Activated naive CD4-positive, alpha-beta T cell treated with anti-CD3 and anti-CD28 coated beads for 36 hours (primary cell): ENCODE measurements around the gene CKAP5. TPM values are rescaled to one million over a fixed set of nuclear protein-coding genes. Genes with fewer than 3 reads are reported as not detected.

Source experiments
- CTCF ChIA-PET: fragments of 350-600 bp; sonication (Branson Sonifier 250); formaldehyde crosslinking; loops from one replicate; lab custom pipeline; 2021; ENCODE audit warnings: antibody characterized with exemption; lab: Charles Lee
- DNase-seq: peaks from one replicate; pipeline ENCODE4 v3.0.0-alpha.2; 2020
- H3K27ac Mint-ChIP-seq: one replicate; pipeline ENCODE4 v1.8.0; 2021; ENCODE audit warnings: mild to moderate bottlenecking, mixed read lengths
- H3K27me3 Mint-ChIP-seq: one replicate; pipeline ENCODE4 v1.8.0; 2021; ENCODE audit warnings: low read depth, mixed read lengths
- H3K36me3 Mint-ChIP-seq: one replicate; pipeline ENCODE4 v1.8.0; 2021; ENCODE audit warnings: low read depth, mixed read lengths
- H3K4me1 Mint-ChIP-seq: one replicate; pipeline ENCODE4 v1.8.0; 2021; ENCODE audit warnings: low read depth, mixed read lengths
- H3K4me3 Mint-ChIP-seq: one replicate; pipeline ENCODE4 v1.8.0; 2021; ENCODE audit warnings: mild to moderate bottlenecking, moderate library complexity, mixed read lengths
- H3K9me3 Mint-ChIP-seq: one replicate; pipeline ENCODE4 v1.8.0; 2021; ENCODE audit warnings: mixed read lengths
- intact Hi-C: fragments of 100-400 bp; cut with micrococcal nuclease; formaldehyde crosslinking; loops from one replicate; pipeline ENCODE4 v1.15.1; 2023
- total RNA-seq, 2 experiments: library from RNA; stranded (reverse); gene quantifications; one replicate each; pipeline ENCODE4 v1.2.3, GENCODE V29; 2021

The CKAP5 gene
- total RNA-seq, 2 experiments from 2014 or later, result 205 to 216 TPM

DNA sequence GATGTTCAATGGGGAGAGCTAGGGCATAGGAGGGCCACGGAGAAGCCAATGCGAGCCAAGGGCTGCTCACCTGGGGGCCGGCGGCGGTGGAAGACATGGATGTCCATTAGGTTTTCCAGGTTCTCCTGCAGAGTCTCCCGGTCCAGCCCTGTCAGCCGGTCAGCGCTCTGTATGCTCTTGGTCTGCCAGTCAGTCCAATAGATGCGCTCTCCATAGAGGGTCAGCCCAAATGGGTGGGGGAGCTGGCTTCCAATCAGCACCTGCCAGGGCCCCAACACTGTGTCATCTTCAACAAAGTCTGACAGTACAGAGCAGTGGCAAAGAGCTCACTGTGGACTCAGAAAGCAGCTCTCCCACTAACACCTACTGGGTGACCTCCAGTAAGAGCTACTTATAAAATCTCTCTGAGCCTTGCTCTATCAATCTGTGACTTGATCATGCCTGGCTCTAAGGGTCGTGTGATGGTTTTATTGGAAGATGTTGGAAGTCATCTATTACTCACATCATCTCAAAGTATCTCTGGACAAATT, 33.0 kb upstream of the CKAP5 start:
- Mint-ChIP-seq H3K27me3 (no peaks in the 10 kb centered on the region), H3K4me1 (no peaks in the 10 kb centered on the region), H3K36me3 (no peaks in the 10 kb centered on the region), H3K9me3 (no peaks in the 10 kb centered on the region), H3K27ac (no peak overlapping the region), H3K4me3 (no peak overlapping the region)
- intact Hi-C loops, result no loop called here
- CTCF ChIA-PET, result interaction anchor here (1.8 kb wide), 1 partner anchor 274 kb away, joined by 4 read pairs; no protein-coding TSS in a partner anchor
- no peak for DNase-seq

DNA sequence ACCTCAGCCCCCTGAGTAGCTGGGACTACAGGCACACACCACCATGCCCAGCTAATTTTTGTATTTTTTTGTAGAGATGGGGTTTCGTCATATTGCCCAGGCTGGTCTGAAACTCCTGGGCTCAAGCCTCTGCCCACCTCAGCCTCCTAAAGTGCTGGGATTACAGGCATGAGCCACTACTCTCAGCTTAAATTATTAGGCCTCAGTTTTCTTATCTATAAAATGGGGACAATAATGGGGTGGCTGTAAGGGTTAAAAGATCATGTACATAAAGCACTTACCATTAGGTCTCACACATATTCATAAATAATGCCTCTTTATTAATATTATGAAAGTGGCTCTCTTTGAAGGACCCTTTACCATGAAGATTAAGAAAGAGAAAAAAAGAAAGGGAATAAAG, 31.5 kb upstream of the CKAP5 start:
- H3K9me3 Mint-ChIP-seq, result no peaks in the 10 kb centered on the region
- no peak overlapping the region for H3K27ac Mint-ChIP-seq
- no peak overlapping the region for H3K4me3 Mint-ChIP-seq
- intact Hi-C loops, result no loop called here
- peaks cover 2% of the 10 kb centered on the region for H3K27me3 Mint-ChIP-seq
- DNase-seq, result no peak
- no peaks in the 10 kb centered on the region for H3K4me1 Mint-ChIP-seq
- CTCF ChIA-PET, result interaction anchor here (1.4 kb wide), 1 partner anchor 275 kb away, joined by 4 read pairs; no protein-coding TSS in a partner anchor
- no peaks in the 10 kb centered on the region for H3K36me3 Mint-ChIP-seq

GRCh38 chr11:46876471-46876870, 30.4 kb upstream of the CKAP5 start:
- CTCF ChIA-PET, result interaction anchor here (1.2 to 1.4 kb wide), 2 partner anchors 276 to 277 kb away, joined by 4 to 5 read pairs; no protein-coding TSS in a partner anchor
- H3K4me3 Mint-ChIP-seq, result no peak overlapping the region
- H3K27me3 Mint-ChIP-seq, result peaks cover 2% of the 10 kb centered on the region

DNA sequence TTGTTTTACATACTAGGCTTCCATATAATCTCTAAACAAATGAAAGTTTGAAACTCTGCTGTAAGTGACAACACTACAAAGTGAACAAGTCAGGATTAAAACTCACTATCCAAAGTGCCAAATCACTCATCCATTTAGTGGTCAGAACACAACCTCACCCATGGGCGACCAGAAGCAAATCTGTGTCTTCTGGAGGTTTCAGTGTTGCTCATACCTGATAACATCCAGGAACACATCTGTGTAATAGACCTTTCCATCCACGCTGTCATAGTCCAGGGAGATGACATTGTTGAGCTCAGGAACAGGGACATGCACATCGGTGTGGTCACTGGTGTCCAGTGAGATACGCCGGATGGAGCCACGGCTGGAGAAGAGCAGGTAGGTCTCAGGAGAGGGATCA, 28.5 kb upstream of the CKAP5 start:
- H3K4me3 Mint-ChIP-seq, result no peak overlapping the region
- no peaks in the 10 kb centered on the region for H3K9me3 Mint-ChIP-seq
- no peak overlapping the region for H3K27ac Mint-ChIP-seq
- DNase-seq, result no peak
- intact Hi-C loops, result no loop called here
- no peaks in the 10 kb centered on the region for H3K36me3 Mint-ChIP-seq
- CTCF ChIA-PET, result no interaction called here
- peaks cover 2% of the 10 kb centered on the region for H3K27me3 Mint-ChIP-seq
- no peaks in the 10 kb centered on the region for H3K4me1 Mint-ChIP-seq

More at GRCh38 chr11:46876471-46876870, 30.4 kb upstream of the CKAP5 start:
- intact Hi-C loops, result no loop called here
- no peak for DNase-seq
- Mint-ChIP-seq H3K36me3 (no peaks in the 10 kb centered on the region), H3K4me1 (no peaks in the 10 kb centered on the region), H3K27ac (no peak overlapping the region), H3K9me3 (no peaks in the 10 kb centered on the region)

- no peaks in the 10 kb centered on the region for H3K9me3 Mint-ChIP-seq
- CTCF ChIA-PET, result no interaction called here
Measured at GRCh38 chr11:46868912-46869311, 22.8 kb upstream of the CKAP5 start.

GRCh38 chr11:46865340-46865739, 19.3 kb upstream of the CKAP5 start:
- CTCF ChIA-PET, result no interaction called here
- H3K27me3 Mint-ChIP-seq, result no peaks in the 10 kb centered on the region
- intact Hi-C loops, result no loop called here
- no peak overlapping the region for H3K4me3 Mint-ChIP-seq
- no peak for DNase-seq
- H3K36me3 Mint-ChIP-seq, result no peaks in the 10 kb centered on the region
- H3K4me1 Mint-ChIP-seq, result no peaks in the 10 kb centered on the region
- H3K27ac Mint-ChIP-seq, result no peak overlapping the region
- no peaks in the 10 kb centered on the region for H3K9me3 Mint-ChIP-seq

More at GRCh38 chr11:46868912-46869311, 22.8 kb upstream of the CKAP5 start:
- Mint-ChIP-seq H3K27me3 (peaks cover 2% of the 10 kb centered on the region), H3K4me3 (no peak overlapping the region), H3K36me3 (no peaks in the 10 kb centered on the region), H3K4me1 (no peaks in the 10 kb centered on the region), H3K27ac (no peak overlapping the region)
- no peak for DNase-seq
- intact Hi-C loops, result no loop called here

GRCh38 chr11:46860218-46860617, 14.1 kb upstream of the CKAP5 start:
- DNase-seq, result no peak
- Mint-ChIP-seq H3K36me3 (no peaks in the 10 kb centered on the region), H3K27ac (no peak overlapping the region), H3K4me3 (no peak overlapping the region), H3K9me3 (no peaks in the 10 kb centered on the region), H3K4me1 (no peaks in the 10 kb centered on the region), H3K27me3 (no peaks in the 10 kb centered on the region)
- intact Hi-C loops, result no loop called here
- CTCF ChIA-PET, result no interaction called here

- no peak overlapping the region for H3K4me3 Mint-ChIP-seq
- CTCF ChIA-PET, result no interaction called here
- intact Hi-C loops, result no loop called here
- no peaks in the 10 kb centered on the region for H3K4me1 Mint-ChIP-seq
- H3K27ac Mint-ChIP-seq, result no peak overlapping the region
- H3K27me3 Mint-ChIP-seq, result no peaks in the 10 kb centered on the region
- H3K9me3 Mint-ChIP-seq, result no peaks in the 10 kb centered on the region
- H3K36me3 Mint-ChIP-seq, result no peaks in the 10 kb centered on the region
- DNase-seq, result no peak
Measured at GRCh38 chr11:46858920-46859546, 13.0 kb upstream of the CKAP5 start.

GRCh38 chr11:46857666-46858065, 11.6 kb upstream of the CKAP5 start:
- no peaks in the 10 kb centered on the region for H3K36me3 Mint-ChIP-seq
- H3K9me3 Mint-ChIP-seq, result no peaks in the 10 kb centered on the region
- H3K4me1 Mint-ChIP-seq, result no peaks in the 10 kb centered on the region
- no peak overlapping the region for H3K27ac Mint-ChIP-seq
- intact Hi-C loops, result no loop called here
- no peak for DNase-seq
- H3K27me3 Mint-ChIP-seq, result no peaks in the 10 kb centered on the region
- no peak overlapping the region for H3K4me3 Mint-ChIP-seq
- CTCF ChIA-PET, result no interaction called here

GRCh38 chr11:46856605-46857343, 10.7 kb upstream of the CKAP5 start:
- H3K27ac Mint-ChIP-seq, result no peak overlapping the region
- no peaks in the 10 kb centered on the region for H3K4me1 Mint-ChIP-seq
- H3K9me3 Mint-ChIP-seq, result no peaks in the 10 kb centered on the region
- H3K27me3 Mint-ChIP-seq, result no peaks in the 10 kb centered on the region
- CTCF ChIA-PET, result no interaction called here
- no peak for DNase-seq
- H3K4me3 Mint-ChIP-seq, result no peak overlapping the region
- intact Hi-C loops, result no loop called here
- no peaks in the 10 kb centered on the region for H3K36me3 Mint-ChIP-seq

- Mint-ChIP-seq H3K9me3 (no peaks in the 10 kb centered on the region), H3K36me3 (no peaks in the 10 kb centered on the region), H3K27me3 (no peaks in the 10 kb centered on the region), H3K4me1 (no peaks in the 10 kb centered on the region), H3K4me3 (no peak overlapping the region), H3K27ac (no peak overlapping the region)
- DNase-seq, result no peak
- CTCF ChIA-PET, result interaction anchor here (0.7 kb wide), 1 partner anchor 168 kb away, joined by 3 read pairs; no protein-coding TSS in a partner anchor
- intact Hi-C loops, result no loop called here
Measured at GRCh38 chr11:46855863-46856262, 9.8 kb upstream of the CKAP5 start.

- Mint-ChIP-seq H3K27me3 (no peaks in the 10 kb centered on the region), H3K9me3 (no peaks in the 10 kb centered on the region), H3K4me1 (no peaks in the 10 kb centered on the region), H3K4me3 (no peak overlapping the region), H3K27ac (no peak overlapping the region), H3K36me3 (no peaks in the 10 kb centered on the region)
- CTCF ChIA-PET, result no interaction called here
- intact Hi-C loops, result no loop called here
- no peak for DNase-seq
Measured at GRCh38 chr11:46855167-46855566, 9.1 kb upstream of the CKAP5 start.
